Activated B cell treated with CpG ODN at 0.5 μM for 24 hours (primary cell): Measurements from ENCODE around the gene KRTAP17-1. TPM values are rescaled to one million over a fixed set of nuclear protein-coding genes. Genes with fewer than 3 reads are reported as not detected.

Experiments used
- ATAC-seq: fragments of 200-7000 bp; cut with Tn5 transposase; one replicate; pipeline ENCODE4 v1.10.0; 2021; ENCODE audit warnings: low read depth, mild to moderate bottlenecking, moderate library complexity
- CTCF ChIA-PET: fragments of 350-600 bp; sonication (Branson Sonifier 250); formaldehyde crosslinking; loops from one replicate; lab custom pipeline; 2021; ENCODE audit warnings: antibody characterized with exemption; lab: Charles Lee
- POLR2A ChIA-PET: fragments of 350-600 bp; sonication (Branson Sonifier 250); formaldehyde crosslinking; loops from one replicate; lab custom pipeline; 2021; ENCODE audit warnings: antibody characterized with exemption; lab: Charles Lee
- DNase-seq: peaks from one replicate; pipeline ENCODE4 v3.0.0; 2022
- H3K27ac Mint-ChIP-seq: one replicate; pipeline ENCODE4 v1.8.0; 2020; ENCODE audit warnings: mixed read lengths
- H3K27me3 Mint-ChIP-seq: one replicate; pipeline ENCODE4 v1.8.0; 2021; ENCODE audit warnings: mixed read lengths
- H3K36me3 Mint-ChIP-seq: one replicate; pipeline ENCODE4 v1.8.0; 2021; ENCODE audit warnings: low read depth, mixed read lengths
- H3K4me1 Mint-ChIP-seq: one replicate; pipeline ENCODE4 v1.8.0; 2021; ENCODE audit warnings: mixed read lengths
- H3K4me3 Mint-ChIP-seq: one replicate; pipeline ENCODE4 v1.8.0; 2020; ENCODE audit warnings: mild to moderate bottlenecking, mixed read lengths
- H3K9me3 Mint-ChIP-seq: one replicate; pipeline ENCODE4 v1.8.0; 2020; ENCODE audit warnings: mixed read lengths
- intact Hi-C: fragments of 100-400 bp; cut with micrococcal nuclease; formaldehyde crosslinking; loops from one replicate; pipeline ENCODE4 v1.15.1; 2024
- total RNA-seq: library from RNA; stranded (reverse); gene quantifications from 2 replicates; pipeline ENCODE4 v1.2.3, GENCODE V29; 2022
- TF ChIP-seq, protein P1 (sequence below): fragments of 200-600 bp; IDR thresholded peaks from one replicate; pipeline ENCODE4 v1.8.0; 2022; ENCODE audit warnings: antibody characterized with exemption, mild to moderate bottlenecking

The KRTAP17-1 gene
- total RNA-seq, 1 donor from 2014 or later, result not detected

DNA sequence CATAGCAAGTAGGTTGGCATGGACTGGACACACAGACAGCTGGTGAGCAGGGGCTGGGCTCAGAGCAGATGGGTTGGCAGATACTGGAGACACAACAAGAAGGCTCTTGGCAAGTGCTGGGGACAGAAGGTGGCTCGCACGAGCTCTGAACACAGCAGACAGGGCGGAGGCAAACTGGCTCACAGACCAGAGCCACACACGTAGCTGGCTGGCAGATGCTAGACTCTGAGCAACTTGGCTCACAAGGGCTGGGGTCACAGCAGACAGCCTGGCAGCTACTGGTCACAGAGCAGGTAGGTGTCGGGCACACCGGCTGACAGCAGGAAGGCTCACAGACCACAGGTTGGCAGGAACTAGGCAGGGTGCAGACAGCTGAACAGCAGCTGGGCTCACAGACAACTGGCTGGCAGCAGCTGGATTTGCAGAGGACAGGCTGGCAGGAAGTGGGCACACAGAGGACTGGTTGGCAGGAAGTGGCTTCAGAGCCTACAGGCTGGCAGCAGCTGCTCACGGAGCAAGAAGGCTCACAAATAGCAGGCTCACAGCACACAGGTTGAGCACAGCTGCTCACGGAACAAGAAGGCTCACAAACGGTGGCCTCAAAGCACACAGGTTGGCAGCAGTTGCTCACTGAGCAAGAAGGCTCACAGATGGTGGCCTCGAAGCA, 7.1 kb downstream of the KRTAP17-1 start:
- ChIA-PET CTCF (interaction anchor here (1.1 to 1.7 kb wide), 3 partner anchors 14 to 398 kb away, joined by 3 to 7 read pairs (median 4); no protein-coding TSS in a partner anchor), POLR2A (interaction anchor here (0.6 to 1.1 kb wide), 5 partner anchors 14 to 752 kb away, joined by 3 to 5 read pairs (median 3); partner anchors contain the start of genes EIF1 and SMARCE1)
- intact Hi-C loops, result loop anchor here (1.0 kb wide), 1 partner anchor 131 kb away; no protein-coding TSS in a partner anchor
- peaks cover 4% of the 10 kb centered on the region for H3K27me3 Mint-ChIP-seq
- TF ChIP-seq, protein P1, sequence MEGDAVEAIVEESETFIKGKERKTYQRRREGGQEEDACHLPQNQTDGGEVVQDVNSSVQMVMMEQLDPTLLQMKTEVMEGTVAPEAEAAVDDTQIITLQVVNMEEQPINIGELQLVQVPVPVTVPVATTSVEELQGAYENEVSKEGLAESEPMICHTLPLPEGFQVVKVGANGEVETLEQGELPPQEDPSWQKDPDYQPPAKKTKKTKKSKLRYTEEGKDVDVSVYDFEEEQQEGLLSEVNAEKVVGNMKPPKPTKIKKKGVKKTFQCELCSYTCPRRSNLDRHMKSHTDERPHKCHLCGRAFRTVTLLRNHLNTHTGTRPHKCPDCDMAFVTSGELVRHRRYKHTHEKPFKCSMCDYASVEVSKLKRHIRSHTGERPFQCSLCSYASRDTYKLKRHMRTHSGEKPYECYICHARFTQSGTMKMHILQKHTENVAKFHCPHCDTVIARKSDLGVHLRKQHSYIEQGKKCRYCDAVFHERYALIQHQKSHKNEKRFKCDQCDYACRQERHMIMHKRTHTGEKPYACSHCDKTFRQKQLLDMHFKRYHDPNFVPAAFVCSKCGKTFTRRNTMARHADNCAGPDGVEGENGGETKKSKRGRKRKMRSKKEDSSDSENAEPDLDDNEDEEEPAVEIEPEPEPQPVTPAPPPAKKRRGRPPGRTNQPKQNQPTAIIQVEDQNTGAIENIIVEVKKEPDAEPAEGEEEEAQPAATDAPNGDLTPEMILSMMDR, result no peak
- DNase-seq (peak; percentile 48), ATAC-seq (peak; percentile 85)
- H3K36me3 Mint-ChIP-seq, result no peaks in the 10 kb centered on the region
- peak overlapping the region; percentile 65 for H3K4me3 Mint-ChIP-seq
- no peaks in the 10 kb centered on the region for H3K9me3 Mint-ChIP-seq
- H3K27ac Mint-ChIP-seq, result peak overlapping the region; percentile 88
- H3K4me1 Mint-ChIP-seq, result peaks cover 42% of the 10 kb centered on the region

DNA sequence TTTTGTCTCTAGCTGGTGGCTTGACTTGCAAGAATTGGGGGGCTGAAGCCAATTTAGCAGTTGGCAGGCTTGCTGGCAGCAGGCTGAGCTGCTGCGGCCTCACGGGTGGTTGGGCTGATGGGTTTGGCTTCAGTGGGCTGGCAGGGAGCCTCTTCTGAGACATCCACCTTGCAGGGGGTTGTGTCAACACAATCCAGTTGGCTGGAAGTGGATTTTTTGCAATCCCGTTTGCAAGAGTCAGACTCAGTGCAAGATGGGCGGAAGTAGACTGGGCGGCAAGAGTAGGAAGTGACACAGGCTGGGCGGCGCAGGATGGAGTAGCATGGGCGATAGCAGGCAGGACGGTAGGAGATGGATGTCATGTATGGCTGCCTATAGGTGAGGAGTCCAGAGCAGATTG, 7.9 kb downstream of the KRTAP17-1 start:
- Mint-ChIP-seq H3K27ac (peak overlapping the region; percentile 88), H3K36me3 (no peaks in the 10 kb centered on the region), H3K27me3 (peaks cover 4% of the 10 kb centered on the region), H3K4me3 (peak overlapping the region; percentile 65), H3K4me1 (peaks cover 43% of the 10 kb centered on the region), H3K9me3 (no peaks in the 10 kb centered on the region)
- ATAC-seq (no peak), DNase-seq (no peak)
- ChIA-PET POLR2A (no interaction called here), CTCF (interaction anchor here (1.7 kb wide), 1 partner anchor 14 kb away, joined by 7 read pairs; no protein-coding TSS in a partner anchor)
- TF ChIP-seq, protein P1, result no peak
- intact Hi-C loops, result loop anchor here (1.0 kb wide), 1 partner anchor 130 kb away; no protein-coding TSS in a partner anchor

DNA sequence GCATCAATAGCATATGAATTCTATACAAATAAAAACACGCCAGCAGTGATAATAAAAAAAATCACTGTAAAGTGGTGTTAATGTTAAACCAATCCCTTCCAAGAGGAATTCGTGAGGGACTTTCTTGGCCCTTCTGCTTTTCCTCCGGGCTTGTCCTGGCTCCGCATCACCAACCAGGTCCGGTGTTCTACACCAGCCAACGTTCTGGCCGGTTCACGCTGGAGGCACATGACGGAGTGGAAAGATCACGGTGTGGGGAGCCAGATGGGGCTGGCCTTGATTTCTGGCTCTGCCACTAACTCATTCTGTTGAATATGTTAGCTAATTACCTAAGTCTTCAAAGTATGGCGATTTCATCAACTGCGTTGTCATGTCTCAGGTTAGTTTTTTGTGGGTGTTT, 11.4 kb downstream of the KRTAP17-1 start:
- POLR2A ChIA-PET, result no interaction called here
- no peak overlapping the region for H3K4me3 Mint-ChIP-seq
- TF ChIP-seq, protein P1, result no peak

GRCh38 chr17:41302981-41303380, 12.5 kb downstream of the KRTAP17-1 start:
- DNase-seq (no peak), ATAC-seq (no peak)
- POLR2A ChIA-PET, result no interaction called here
- peaks cover 23% of the 10 kb centered on the region for H3K4me1 Mint-ChIP-seq
- CTCF ChIA-PET, result no interaction called here
- H3K36me3 Mint-ChIP-seq, result no peaks in the 10 kb centered on the region
- H3K9me3 Mint-ChIP-seq, result peaks cover 5% of the 10 kb centered on the region
- no peak overlapping the region for H3K4me3 Mint-ChIP-seq
- H3K27me3 Mint-ChIP-seq, result peaks cover 13% of the 10 kb centered on the region
- intact Hi-C loops, result no loop called here
- H3K27ac Mint-ChIP-seq, result no peak overlapping the region
- TF ChIP-seq, protein P1, result no peak

More for the DNA sequence above, 11.4 kb downstream of the KRTAP17-1 start:
- CTCF ChIA-PET, result no interaction called here
- peaks cover 34% of the 10 kb centered on the region for H3K4me1 Mint-ChIP-seq
- no peak for ATAC-seq
- peaks cover 5% of the 10 kb centered on the region for H3K27me3 Mint-ChIP-seq
- peaks cover 5% of the 10 kb centered on the region for H3K9me3 Mint-ChIP-seq
- DNase-seq, result no peak
- H3K36me3 Mint-ChIP-seq, result no peaks in the 10 kb centered on the region
- no peak overlapping the region for H3K27ac Mint-ChIP-seq
- intact Hi-C loops, result no loop called here
